Endothelial cell of umbilical vein (primary cell): ENCODE data around the gene CRY2.

Experiments
- EZH2 ChIP-seq: IDR thresholded peaks from 2 replicates; pipeline ENCODE4 v1.6.1; 2012; ENCODE audit warnings: borderline replicate concordance, low read depth, mild to moderate bottlenecking, moderate library complexity, low read length, inconsistent platforms; ENCODE audit not compliant: severe bottlenecking
- FOS ChIP-seq: IDR thresholded peaks from 2 replicates; pipeline ENCODE4 v1.6.1; 2011; ENCODE audit warnings: mild to moderate bottlenecking, low read length, moderate library complexity, borderline replicate concordance; ENCODE audit not compliant: insufficient read depth
- JUN ChIP-seq: IDR thresholded peaks from 2 replicates; pipeline ENCODE4 v1.6.1; 2011; ENCODE audit warnings: borderline replicate concordance, low read depth; ENCODE audit not compliant: insufficient read length, insufficient read depth
- POLR2A ChIP-seq: IDR thresholded peaks from 2 replicates; pipeline ENCODE4 v1.6.1; 2012; ENCODE audit warnings: low read depth, mild to moderate bottlenecking, control low read depth, low read length
- POLR2AphosphoS5 ChIP-seq: IDR thresholded peaks from 2 replicates; pipeline ENCODE4 v1.6.1; 2012; ENCODE audit warnings: low read depth, mild to moderate bottlenecking, control low read depth, low read length, moderate library complexity; ENCODE audit not compliant: insufficient read depth
- TF ChIP-seq, protein P1 (sequence below), 2 donors: IDR thresholded peaks; 1 replicate in 1 of 2; 2 replicates in 1 of 2; pipeline ENCODE4 v1.5.1; 2011; ENCODE audit warnings: low read length in 2 of 2, mild to moderate bottlenecking in 2 of 2, moderate library complexity in 2 of 2, control low read depth in 1 of 2, inconsistent platforms in 1 of 2, low read depth in 1 of 2; ENCODE audit not compliant: insufficient read depth in 1 of 2; ENCODE audit errors: extremely low read depth in 1 of 2
- TF ChIP-seq, protein P2 (sequence below): IDR thresholded peaks from 2 replicates; pipeline ENCODE4 v1.6.1; 2011; ENCODE audit not compliant: insufficient read depth, insufficient read length

DNA sequence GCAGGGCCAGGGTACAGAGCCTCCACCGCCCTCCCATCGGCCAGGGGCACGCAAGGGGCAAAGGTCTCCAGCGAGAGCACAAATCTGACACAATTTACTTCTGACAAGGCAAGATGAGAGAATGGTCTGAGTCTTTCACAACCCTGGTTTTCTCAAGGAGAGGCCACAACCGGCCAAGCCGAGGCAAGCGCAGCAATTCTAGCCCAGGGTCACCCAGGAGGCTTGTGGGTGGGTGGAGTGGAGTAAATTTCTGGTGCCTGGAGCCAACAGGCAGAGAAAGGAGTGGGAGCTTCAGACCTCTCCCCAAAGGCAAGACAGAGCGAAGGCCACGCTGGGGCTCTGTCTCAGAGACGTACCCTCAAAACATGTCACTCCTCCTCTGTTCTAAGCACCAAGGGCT is 84.5 kb downstream of the CRY2 start:
- TF ChIP-seq, protein P1, sequence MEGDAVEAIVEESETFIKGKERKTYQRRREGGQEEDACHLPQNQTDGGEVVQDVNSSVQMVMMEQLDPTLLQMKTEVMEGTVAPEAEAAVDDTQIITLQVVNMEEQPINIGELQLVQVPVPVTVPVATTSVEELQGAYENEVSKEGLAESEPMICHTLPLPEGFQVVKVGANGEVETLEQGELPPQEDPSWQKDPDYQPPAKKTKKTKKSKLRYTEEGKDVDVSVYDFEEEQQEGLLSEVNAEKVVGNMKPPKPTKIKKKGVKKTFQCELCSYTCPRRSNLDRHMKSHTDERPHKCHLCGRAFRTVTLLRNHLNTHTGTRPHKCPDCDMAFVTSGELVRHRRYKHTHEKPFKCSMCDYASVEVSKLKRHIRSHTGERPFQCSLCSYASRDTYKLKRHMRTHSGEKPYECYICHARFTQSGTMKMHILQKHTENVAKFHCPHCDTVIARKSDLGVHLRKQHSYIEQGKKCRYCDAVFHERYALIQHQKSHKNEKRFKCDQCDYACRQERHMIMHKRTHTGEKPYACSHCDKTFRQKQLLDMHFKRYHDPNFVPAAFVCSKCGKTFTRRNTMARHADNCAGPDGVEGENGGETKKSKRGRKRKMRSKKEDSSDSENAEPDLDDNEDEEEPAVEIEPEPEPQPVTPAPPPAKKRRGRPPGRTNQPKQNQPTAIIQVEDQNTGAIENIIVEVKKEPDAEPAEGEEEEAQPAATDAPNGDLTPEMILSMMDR (IDR thresholded peaks at IDR 0.05; ENCODE audit: extremely low read depth in 1 of 2, insufficient read depth in 1 of 2, low read depth in 1 of 2, low read length in 2 of 2): no peak
- no peak for TF ChIP-seq POLR2A
- no peak for TF ChIP-seq POLR2AphosphoS5
- TF ChIP-seq EZH2: no peak
- TF ChIP-seq JUN: no peak
- TF ChIP-seq FOS: no peak
- TF ChIP-seq, protein P2, sequence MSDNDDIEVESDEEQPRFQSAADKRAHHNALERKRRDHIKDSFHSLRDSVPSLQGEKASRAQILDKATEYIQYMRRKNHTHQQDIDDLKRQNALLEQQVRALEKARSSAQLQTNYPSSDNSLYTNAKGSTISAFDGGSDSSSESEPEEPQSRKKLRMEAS: no peak
